CD8-positive, alpha-beta memory T cell (primary cell): Measurements from ENCODE around the gene CYP46A1. TPM values are rescaled to one million over a fixed set of nuclear protein-coding genes. Genes with fewer than 3 reads are reported as not detected.

Source experiments
- CTCF ChIA-PET: fragments of 350-600 bp; sonication (Branson Sonifier 250); formaldehyde crosslinking; loops from one replicate; lab custom pipeline; 2021; ENCODE audit warnings: antibody characterized with exemption; lab: Charles Lee
- POLR2A ChIA-PET: fragments of 350-600 bp; sonication (Branson Sonifier 250); formaldehyde crosslinking; loops from one replicate; lab custom pipeline; 2021; ENCODE audit warnings: antibody characterized with exemption; lab: Charles Lee
- DNase-seq, 5 donors: peaks; one replicate each; pipeline versions ENCODE4 v3.0.0 to v3.0.0-alpha.2; 2020 to 2022; ENCODE audit warnings: mixed read lengths in 1 of 5
- H3K27ac ChIP-seq: one replicate; pipeline ENCODE4 v1.7.0; 2013; ENCODE audit warnings: low read depth, mild to moderate bottlenecking, low read length, moderate library complexity
- H3K27me3 ChIP-seq: 2 replicates; pipeline ENCODE4 v1.7.0; 2013; ENCODE audit warnings: low read length, mild to moderate bottlenecking; ENCODE audit not compliant: insufficient read depth, poor library complexity, severe bottlenecking
- H3K36me3 ChIP-seq: 2 replicates; pipeline ENCODE4 v1.7.0; 2013; ENCODE audit warnings: mild to moderate bottlenecking, low read length, moderate library complexity; ENCODE audit not compliant: insufficient read depth
- H3K4me1 ChIP-seq: 2 replicates; pipeline ENCODE4 v1.7.0; 2013; ENCODE audit warnings: mild to moderate bottlenecking, low read length, moderate library complexity; ENCODE audit not compliant: insufficient read depth
- H3K4me3 ChIP-seq: 2 replicates; pipeline ENCODE4 v1.7.0; 2013; ENCODE audit warnings: mild to moderate bottlenecking, low read length
- H3K9me3 ChIP-seq: 2 replicates; pipeline ENCODE4 v1.7.0; 2013; ENCODE audit warnings: mild to moderate bottlenecking, low read length
- H3K27ac Mint-ChIP-seq, 8 donors: one replicate each; pipeline ENCODE4 v1.8.0; 2020 to 2021; ENCODE audit warnings: mixed read lengths in 8 of 8, mild to moderate bottlenecking in 6 of 8, inconsistent platforms in 3 of 8, moderate library complexity in 3 of 8
- H3K27me3 Mint-ChIP-seq, 2 donors: one replicate each; pipeline ENCODE4 v1.8.0; 2020 to 2021; ENCODE audit warnings: mixed read lengths in 2 of 2, mild to moderate bottlenecking in 1 of 2, moderate library complexity in 1 of 2
- H3K36me3 Mint-ChIP-seq, 3 donors: one replicate each; pipeline ENCODE4 v1.8.0; 2020 to 2021; ENCODE audit warnings: mixed read lengths in 3 of 3, inconsistent platforms in 1 of 3, mild to moderate bottlenecking in 1 of 3
- H3K4me1 Mint-ChIP-seq, 3 donors: one replicate each; pipeline ENCODE4 v1.8.0; 2020 to 2021; ENCODE audit warnings: mixed read lengths in 3 of 3, inconsistent platforms in 1 of 3, mild to moderate bottlenecking in 1 of 3
- H3K4me3 Mint-ChIP-seq, 7 donors: one replicate each; pipeline ENCODE4 v1.8.0; 2020 to 2021; ENCODE audit warnings: mixed read lengths in 7 of 7, mild to moderate bottlenecking in 6 of 7, moderate library complexity in 4 of 7, inconsistent platforms in 2 of 7
- H3K9me3 Mint-ChIP-seq, 5 donors: one replicate each; pipeline ENCODE4 v1.8.0; 2020 to 2022; ENCODE audit warnings: mixed read lengths in 5 of 5, mild to moderate bottlenecking in 3 of 5, moderate library complexity in 2 of 5, inconsistent platforms in 1 of 5
- polyA plus RNA-seq: library from polyadenylated mRNA; unstranded; fragments of 300-500 nt; fragmentation: Illumina TruSeq; gene quantifications from one replicate; pipeline ENCODE4 v1.2.3, GENCODE V29; 2021
- total RNA-seq, 2 experiments: library from RNA; stranded (reverse); gene quantifications; one replicate each; pipeline ENCODE4 v1.2.3, GENCODE V29; 2021

The CYP46A1 gene
- total and polyA plus RNA-seq, 3 experiments from 2014 or later, result 0.07 to 0.20 TPM; not detected in 1

DNA sequence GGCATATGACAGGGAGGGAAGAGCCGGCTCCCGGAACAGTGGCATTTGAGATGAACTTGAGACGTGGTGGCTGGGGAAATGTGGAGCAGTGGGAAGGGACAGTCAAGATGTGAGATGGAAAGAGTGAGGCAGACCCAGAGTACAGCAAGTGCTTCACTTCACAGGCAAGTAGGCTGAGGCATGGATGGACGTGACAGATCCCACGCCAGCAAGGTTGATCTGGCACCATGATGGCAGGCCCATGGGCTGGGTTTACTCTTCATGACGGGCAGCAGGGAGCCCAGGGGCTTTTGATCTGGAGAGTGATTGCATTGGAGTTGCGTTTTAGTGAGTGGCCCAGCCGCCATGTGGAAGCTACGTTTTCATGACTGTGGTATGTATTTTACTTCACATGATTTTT, 91.3 kb downstream of the CYP46A1 start:
- H3K9me3 Mint-ChIP-seq, result peaks cover 6 to 17% (median 8%) of the 10 kb centered on the region in 5 donors
- POLR2A ChIA-PET, result no interaction called here
- H3K27me3 Mint-ChIP-seq, result peaks cover 23 to 65% of the 10 kb centered on the region in 2 donors
- H3K4me3 ChIP-seq, result no peak overlapping the region
- H3K27ac ChIP-seq, result no peak overlapping the region
- CTCF ChIA-PET, result no interaction called here
- no peak for DNase-seq
- no peaks in the 10 kb centered on the region for H3K36me3 ChIP-seq
- peaks cover 0 to 6% (median 1%) of the 10 kb centered on the region in 3 donors for H3K36me3 Mint-ChIP-seq
- no peaks in the 10 kb centered on the region for H3K4me1 ChIP-seq
- H3K4me3 Mint-ChIP-seq, result no peak overlapping the region
- H3K4me1 Mint-ChIP-seq, result no peaks in the 10 kb centered on the region
- no peaks in the 10 kb centered on the region for H3K27me3 ChIP-seq
- no peaks in the 10 kb centered on the region for H3K9me3 ChIP-seq
- H3K27ac Mint-ChIP-seq, result peak overlapping the region in 1 of 8 donors; percentile 43

Other genes with a start within 250 kb of the CYP46A1 start
- 10 to 100 TPM; 57.1 to 57.9 TPM for gene SETD3, start 203.4 kb upstream of the CYP46A1 start, total RNA-seq
- 52.1 TPM for gene SETD3, start 203.4 kb upstream of the CYP46A1 start, polyA plus RNA-seq
- gene CCNK, start 202.9 kb upstream of the CYP46A1 start, total RNA-seq, result 100 to 1,000 TPM; 110 to 115 TPM
- gene CCNK, start 202.9 kb upstream of the CYP46A1 start, polyA plus RNA-seq, result 16.4 TPM
- 1 to 10 TPM; 4.2 to 5.3 TPM for gene CCDC85C, start 80.1 kb upstream of the CYP46A1 start, total RNA-seq
- 1.2 TPM for gene CCDC85C, start 80.1 kb upstream of the CYP46A1 start, polyA plus RNA-seq
- under 1 TPM in 1 of 2 experiments, not detected in 1; 0.04 TPM for gene HHIPL1, start 39.2 kb upstream of the CYP46A1 start, total RNA-seq
- not detected for gene HHIPL1, start 39.2 kb upstream of the CYP46A1 start, polyA plus RNA-seq
- 1 to 10 TPM; 1.3 to 1.7 TPM for gene EML1, start 109.1 kb downstream of the CYP46A1 start, total RNA-seq
- not detected for gene EML1, start 109.1 kb downstream of the CYP46A1 start, polyA plus RNA-seq